Bronchial epithelial cell (primary cell): ENCODE data around the gene YTHDF2. TPM values are rescaled to one million over a fixed set of nuclear protein-coding genes. Genes with fewer than 3 reads are reported as not detected.
A peak's percentile ranks its signal among the peaks of the same experiment; 100 is the strongest.

Experiments
- DNase-seq: peaks from one replicate; pipeline ENCODE4 v3.0.0-alpha.2; 2010; ENCODE audit warnings: low read depth
- FAIRE-seq: peaks from 2 replicates; lab custom pipeline; 2011; peaks lifted over from hg19 to GRCh38; lab: Jason Lieb, UNC
- H3K27me3 ChIP-seq: 2 replicates; pipeline ENCODE4 v1.5.1; 2011; ENCODE audit warnings: low read length; ENCODE audit not compliant: control insufficient read depth, insufficient read depth
- H3K36me3 ChIP-seq: 2 replicates; pipeline ENCODE4 v1.5.1; 2011; ENCODE audit warnings: low read length; ENCODE audit not compliant: control insufficient read depth, insufficient read depth
- H3K4me3 ChIP-seq: 2 replicates; pipeline ENCODE4 v1.5.1; 2011; ENCODE audit warnings: mild to moderate bottlenecking, low read depth, low read length, control low read depth
- CTCF ChIP-seq: IDR thresholded peaks from 2 replicates; pipeline ENCODE4 v1.5.1; 2011; ENCODE audit warnings: mild to moderate bottlenecking, moderate library complexity, low read length, control low read depth, inconsistent platforms; ENCODE audit not compliant: insufficient read depth, severe bottlenecking
- total RNA-seq: library from RNA; depleted of rRNA; stranded (reverse); fragments of >200 nt; gene quantifications from 2 replicates; pipeline ENCODE4 v1.2.1, GENCODE V29; 2014

YTHDF2 gene
- total RNA-seq, 1 donor from 2014 or later = 63.4 TPM

GRCh38 chr1:28811766-28812668 lies 75.3 kb downstream of the YTHDF2 start, which contains the start of gene OPRD1:
OPRD1 (plus strand) TSS chr1:28812170; CDS start chr1:28812384, 214 bp downstream.
- DNase-seq (no peak), FAIRE-seq (no peak)
- no peak for TF ChIP-seq CTCF
- H3K4me3 ChIP-seq = no peak within 1 kb of the TSS
- H3K36me3 ChIP-seq = no peaks in the 10 kb centered on the region
- peaks cover 20% of the 10 kb centered on the region for H3K27me3 ChIP-seq

- H3K27me3 ChIP-seq = peaks cover 22% of the 10 kb centered on the region
- no peaks in the 10 kb centered on the region for H3K36me3 ChIP-seq
- FAIRE-seq (no peak), DNase-seq (no peak)
- H3K4me3 ChIP-seq = no peak overlapping the region
- TF ChIP-seq CTCF = no peak
Observed at GRCh38 chr1:28812669-28813468, 76.1 kb downstream of the YTHDF2 start.

GRCh38 chr1:28813931-28814465 lies 77.3 kb downstream of the YTHDF2 start:
- TF ChIP-seq CTCF = no peak
- peaks cover 22% of the 10 kb centered on the region for H3K27me3 ChIP-seq

GRCh38 chr1:28815533-28816185 lies 78.9 kb downstream of the YTHDF2 start:
- no peak for FAIRE-seq
- Histone ChIP-seq H3K4me3 (no peak overlapping the region), H3K36me3 (no peaks in the 10 kb centered on the region), H3K27me3 (peaks cover 22% of the 10 kb centered on the region)
- TF ChIP-seq CTCF = no peak
- DNase-seq = peak; percentile 5

More at GRCh38 chr1:28813931-28814465, 77.3 kb downstream of the YTHDF2 start:
- FAIRE-seq (no peak), DNase-seq (no peak)
- Histone ChIP-seq H3K4me3 (no peak overlapping the region), H3K36me3 (no peaks in the 10 kb centered on the region)

- TF ChIP-seq CTCF = no peak
- Histone ChIP-seq H3K36me3 (no peaks in the 10 kb centered on the region), H3K27me3 (peaks cover 22% of the 10 kb centered on the region), H3K4me3 (no peak overlapping the region)
- FAIRE-seq = no peak
- no peak for DNase-seq
Observed at GRCh38 chr1:28817133-28817532, 80.4 kb downstream of the YTHDF2 start.
